ENCODE results near the gene UBXN4. TPM values are rescaled to one million over a fixed set of nuclear protein-coding genes. Genes with fewer than 3 reads are reported as not detected.

Gene UBXN4
- total and polyA plus RNA-seq, 4 donors: 32.2 to 96.8 (median 66.6) TPM

DNA sequence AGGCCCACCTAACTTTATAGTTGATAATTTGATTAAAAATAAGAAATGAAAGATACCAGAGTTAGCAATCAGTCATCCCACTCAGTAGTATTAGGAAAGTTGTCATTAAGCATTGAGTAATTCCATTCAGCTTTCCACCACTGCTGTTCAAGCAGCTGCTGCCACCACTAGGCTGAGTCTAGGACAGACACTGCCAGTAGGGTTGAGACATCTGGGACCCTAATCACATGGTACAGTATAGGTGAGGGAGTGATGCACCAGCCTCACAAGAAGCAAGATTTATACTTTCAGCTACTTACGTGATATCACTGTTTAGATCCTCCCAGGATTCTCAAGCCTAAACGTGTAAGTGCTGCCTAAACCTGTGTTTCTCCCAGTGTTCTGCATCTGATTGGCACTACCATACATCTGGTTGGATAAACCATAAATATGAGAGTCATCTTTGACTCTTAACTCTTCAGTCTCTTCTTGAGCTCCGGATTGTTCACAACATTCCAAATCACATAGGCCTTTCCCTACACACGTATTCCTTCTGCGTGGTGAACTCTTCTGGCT lies 3.2 kb downstream of the UBXN4 start:
- ATAC-seq (ENCODE audit: low FRiP score): no peak
- H3K4me1 ChIP-seq (ENCODE audit: control insufficient read depth in 1 of 2, insufficient read depth in 2 of 2, low read length in 2 of 2): no peaks in the 10 kb centered on the region
- H3K36me3 ChIP-seq (ENCODE audit: control insufficient read depth in 1 of 2, insufficient read depth in 2 of 2, low read length in 1 of 2): no peaks in the 10 kb centered on the region
- no peaks in the 10 kb centered on the region for H3K27me3 ChIP-seq (ENCODE audit: control insufficient read depth in 1 of 2, insufficient read depth in 2 of 2, low read length in 1 of 2)
- no peak overlapping the region for H3K4me3 ChIP-seq (ENCODE audit: low read length in 2 of 2)
- WGBS, 2 donors: 88 to 90% methylated on average over 5 of the region's 5 CpGs
- H3K27ac ChIP-seq (ENCODE audit: low read depth in 1 of 2, low read length in 2 of 2): no peak overlapping the region
- intact Hi-C loops (cut with DNase I): loop anchor here (5.0 kb wide), 2 partner anchors 132 to 828 kb away; partner anchors contain the start of genes CCNT2 (in 2 of the 2) and MCM6 (in 1 of the 2)
- H3K9me3 ChIP-seq (ENCODE audit: control insufficient read depth, low read length): no peaks in the 10 kb centered on the region
- DNase-seq: no peak

DNA sequence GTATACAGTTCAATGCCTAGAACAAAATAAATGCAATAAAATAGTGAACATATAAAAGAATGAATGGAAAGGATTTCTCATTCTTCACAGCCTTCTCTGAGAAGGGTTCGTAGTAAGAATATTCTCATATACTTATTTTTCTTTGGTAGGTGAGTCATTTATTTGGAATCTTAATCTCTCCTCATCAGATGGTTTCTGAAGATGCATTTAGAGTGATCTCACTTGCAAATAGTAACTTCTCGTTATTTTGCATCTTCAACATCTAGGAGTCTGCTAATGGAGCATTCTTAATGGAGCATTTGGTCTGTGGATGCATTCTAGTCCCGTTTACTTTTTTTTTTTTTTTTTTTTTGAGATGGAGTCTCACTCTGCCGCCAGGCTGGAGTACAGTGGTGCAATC lies 3.9 kb downstream of the UBXN4 start:
- ATAC-seq (ENCODE audit: low FRiP score) (no peak), DNase-seq (no peak)
- Histone ChIP-seq H3K27me3 (ENCODE audit: control insufficient read depth in 1 of 2, insufficient read depth in 2 of 2, low read length in 1 of 2) (no peaks in the 10 kb centered on the region), H3K27ac (ENCODE audit: low read depth in 1 of 2, low read length in 2 of 2) (no peak overlapping the region), H3K4me1 (ENCODE audit: control insufficient read depth in 1 of 2, insufficient read depth in 2 of 2, low read length in 2 of 2) (no peaks in the 10 kb centered on the region), H3K36me3 (ENCODE audit: control insufficient read depth in 1 of 2, insufficient read depth in 2 of 2, low read length in 1 of 2) (no peaks in the 10 kb centered on the region), H3K9me3 (ENCODE audit: control insufficient read depth, low read length) (no peaks in the 10 kb centered on the region), H3K4me3 (ENCODE audit: low read length in 2 of 2) (no peak overlapping the region)
- intact Hi-C loops (cut with DNase I): no loop called here
- WGBS, 2 donors: 73 to 76% methylated on average over 4 of the region's 4 CpGs

- peaks cover 2% of the 10 kb centered on the region for H3K9me3 ChIP-seq (ENCODE audit: control insufficient read depth, low read length)
- no peak for DNase-seq
- H3K27ac ChIP-seq (ENCODE audit: low read depth in 1 of 2, low read length in 2 of 2): no peak overlapping the region
- intact Hi-C loops (cut with DNase I): no loop called here
- peaks cover 6 to 11% of the 10 kb centered on the region in 2 donors for H3K36me3 ChIP-seq (ENCODE audit: control insufficient read depth in 1 of 2, insufficient read depth in 2 of 2, low read length in 1 of 2)
- no peaks in the 10 kb centered on the region for H3K27me3 ChIP-seq (ENCODE audit: control insufficient read depth in 1 of 2, insufficient read depth in 2 of 2, low read length in 1 of 2)
- ATAC-seq (ENCODE audit: low FRiP score): no peak
- H3K4me3 ChIP-seq (ENCODE audit: low read length in 2 of 2): no peak overlapping the region
- no peaks in the 10 kb centered on the region for H3K4me1 ChIP-seq (ENCODE audit: control insufficient read depth in 1 of 2, insufficient read depth in 2 of 2, low read length in 2 of 2)
- WGBS, 2 donors: 99% methylated on average over 2 of the region's 2 CpGs
Observed at GRCh38 chr2:135755573-135755972, 13.9 kb downstream of the UBXN4 start.

- WGBS, 2 donors: 97 to 98% methylated on average over 1 of the region's 1 CpG
Observed at GRCh38 chr2:135756692-135757091, 15.0 kb downstream of the UBXN4 start.

DNA sequence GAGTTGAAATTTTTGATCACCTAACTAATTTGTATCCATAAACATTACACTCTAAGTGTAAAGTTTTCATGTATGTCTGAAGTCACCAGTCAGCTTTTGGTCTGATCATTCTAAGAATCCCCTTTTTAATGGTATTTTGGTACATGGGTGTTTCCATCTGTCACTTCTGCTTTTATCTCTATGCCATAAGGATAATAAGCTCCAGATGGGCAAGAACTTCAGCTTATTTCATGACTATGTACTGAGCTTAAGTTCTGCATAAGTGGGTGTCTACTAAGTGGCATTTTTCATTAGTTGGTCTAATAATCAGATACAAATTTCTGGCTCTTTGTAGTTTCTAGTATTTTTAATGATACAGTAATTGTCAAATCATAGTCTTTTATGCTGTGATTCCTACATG lies 20.4 kb downstream of the UBXN4 start:
- H3K27me3 ChIP-seq (ENCODE audit: control insufficient read depth in 1 of 2, insufficient read depth in 2 of 2, low read length in 1 of 2): no peaks in the 10 kb centered on the region
- intact Hi-C loops (cut with DNase I): no loop called here
- H3K9me3 ChIP-seq (ENCODE audit: control insufficient read depth, low read length): peaks cover 2% of the 10 kb centered on the region
- no peak overlapping the region for H3K4me3 ChIP-seq (ENCODE audit: low read length in 2 of 2)
- no peak for DNase-seq
- ATAC-seq (ENCODE audit: low FRiP score): no peak
- H3K4me1 ChIP-seq (ENCODE audit: control insufficient read depth in 1 of 2, insufficient read depth in 2 of 2, low read length in 2 of 2): no peaks in the 10 kb centered on the region
- no peak overlapping the region for H3K27ac ChIP-seq (ENCODE audit: low read depth in 1 of 2, low read length in 2 of 2)
- peaks cover 6 to 11% of the 10 kb centered on the region in 2 donors for H3K36me3 ChIP-seq (ENCODE audit: control insufficient read depth in 1 of 2, insufficient read depth in 2 of 2, low read length in 1 of 2)

More at GRCh38 chr2:135756692-135757091, 15.0 kb downstream of the UBXN4 start:
- DNase-seq (no peak), ATAC-seq (ENCODE audit: low FRiP score) (no peak)
- Histone ChIP-seq H3K36me3 (ENCODE audit: control insufficient read depth in 1 of 2, insufficient read depth in 2 of 2, low read length in 1 of 2) (peaks cover 6 to 11% of the 10 kb centered on the region in 2 donors), H3K9me3 (ENCODE audit: control insufficient read depth, low read length) (peaks cover 2% of the 10 kb centered on the region), H3K4me1 (ENCODE audit: control insufficient read depth in 1 of 2, insufficient read depth in 2 of 2, low read length in 2 of 2) (no peaks in the 10 kb centered on the region), H3K27ac (ENCODE audit: low read depth in 1 of 2, low read length in 2 of 2) (no peak overlapping the region), H3K27me3 (ENCODE audit: control insufficient read depth in 1 of 2, insufficient read depth in 2 of 2, low read length in 1 of 2) (no peaks in the 10 kb centered on the region), H3K4me3 (ENCODE audit: low read length in 2 of 2) (no peak overlapping the region)
- intact Hi-C loops (cut with DNase I): no loop called here

DNA sequence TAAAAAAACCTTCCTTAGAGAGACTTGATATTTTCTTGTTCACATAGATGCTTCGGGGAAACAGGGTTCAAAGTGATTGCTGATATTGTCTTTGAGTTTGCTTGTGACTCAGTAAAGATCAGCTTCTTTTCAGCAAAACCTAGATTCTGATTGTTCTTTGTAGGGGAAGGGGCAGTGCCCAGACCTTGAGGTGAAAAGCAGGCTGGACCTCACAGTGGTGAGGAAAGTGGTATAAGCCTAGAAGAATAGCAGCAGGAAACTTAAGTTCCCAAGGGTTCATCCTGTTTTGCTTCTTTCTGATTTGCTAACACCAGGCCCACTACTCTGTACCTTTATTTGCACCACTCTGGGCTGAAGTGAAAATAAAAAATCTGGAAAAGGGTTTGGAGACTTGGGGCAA lies 20.9 kb downstream of the UBXN4 start:
- DNase-seq (no peak), ATAC-seq (ENCODE audit: low FRiP score) (no peak)
- no peak overlapping the region for H3K27ac ChIP-seq (ENCODE audit: low read depth in 1 of 2, low read length in 2 of 2)
- H3K4me3 ChIP-seq (ENCODE audit: low read length in 2 of 2): no peak overlapping the region
- H3K9me3 ChIP-seq (ENCODE audit: control insufficient read depth, low read length): peaks cover 2% of the 10 kb centered on the region
- H3K36me3 ChIP-seq (ENCODE audit: control insufficient read depth in 1 of 2, insufficient read depth in 2 of 2, low read length in 1 of 2): peaks cover 6 to 9% of the 10 kb centered on the region in 2 donors
- 94 to 98% methylated on average over 1 of the region's 1 CpG for WGBS, 2 donors
- intact Hi-C loops (cut with DNase I): no loop called here
- H3K4me1 ChIP-seq (ENCODE audit: control insufficient read depth in 1 of 2, insufficient read depth in 2 of 2, low read length in 2 of 2): no peaks in the 10 kb centered on the region
- H3K27me3 ChIP-seq (ENCODE audit: control insufficient read depth in 1 of 2, insufficient read depth in 2 of 2, low read length in 1 of 2): no peaks in the 10 kb centered on the region

- H3K36me3 ChIP-seq (ENCODE audit: control insufficient read depth in 1 of 2, insufficient read depth in 2 of 2, low read length in 1 of 2): peaks cover 3 to 15% of the 10 kb centered on the region in 2 donors
- no peaks in the 10 kb centered on the region for H3K27me3 ChIP-seq (ENCODE audit: control insufficient read depth in 1 of 2, insufficient read depth in 2 of 2, low read length in 1 of 2)
- DNase-seq (no peak), ATAC-seq (ENCODE audit: low FRiP score) (no peak)
- H3K27ac ChIP-seq (ENCODE audit: low read depth in 1 of 2, low read length in 2 of 2): no peak overlapping the region
- H3K4me1 ChIP-seq (ENCODE audit: control insufficient read depth in 1 of 2, insufficient read depth in 2 of 2, low read length in 2 of 2): no peaks in the 10 kb centered on the region
- 93 to 97% methylated on average over 8 of the region's 8 CpGs for WGBS, 2 donors
- intact Hi-C loops (cut with DNase I): no loop called here
- no peaks in the 10 kb centered on the region for H3K9me3 ChIP-seq (ENCODE audit: control insufficient read depth, low read length)
- H3K4me3 ChIP-seq (ENCODE audit: low read length in 2 of 2): no peak overlapping the region
Observed at GRCh38 chr2:135768863-135769262, 27.2 kb downstream of the UBXN4 start.

DNA sequence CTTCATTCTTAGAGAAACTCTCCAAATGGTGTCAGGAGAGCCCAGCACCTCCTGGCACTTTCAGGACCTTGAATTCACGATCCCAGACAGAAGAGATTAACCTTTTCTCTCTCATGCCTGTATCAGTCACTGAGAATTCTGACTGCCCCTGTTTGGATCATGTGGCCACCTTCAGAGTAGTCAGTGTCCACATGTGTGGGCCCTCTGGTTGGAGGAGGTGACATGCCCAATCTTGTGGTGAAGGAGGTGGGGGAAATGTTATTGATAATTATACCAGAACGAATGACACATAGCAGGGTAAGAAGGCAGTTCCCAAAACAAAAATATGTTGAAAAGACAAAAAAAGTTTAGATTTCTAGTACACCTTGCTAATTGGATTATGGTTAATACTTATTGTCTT lies 31.7 kb downstream of the UBXN4 start:
- DNase-seq: no peak
- Histone ChIP-seq H3K27ac (ENCODE audit: low read depth in 1 of 2, low read length in 2 of 2) (no peak overlapping the region), H3K36me3 (ENCODE audit: control insufficient read depth in 1 of 2, insufficient read depth in 2 of 2, low read length in 1 of 2) (peaks cover 3 to 12% of the 10 kb centered on the region in 2 donors), H3K4me3 (ENCODE audit: low read length in 2 of 2) (no peak overlapping the region), H3K4me1 (ENCODE audit: control insufficient read depth in 1 of 2, insufficient read depth in 2 of 2, low read length in 2 of 2) (no peaks in the 10 kb centered on the region), H3K9me3 (ENCODE audit: control insufficient read depth, low read length) (no peaks in the 10 kb centered on the region), H3K27me3 (ENCODE audit: control insufficient read depth in 1 of 2, insufficient read depth in 2 of 2, low read length in 1 of 2) (no peaks in the 10 kb centered on the region)
- intact Hi-C loops (cut with DNase I): no loop called here
- no peak for ATAC-seq (ENCODE audit: low FRiP score)
- 94 to 96% methylated on average over 2 of the region's 2 CpGs for WGBS, 2 donors

- intact Hi-C loops (cut with DNase I): no loop called here
- H3K27me3 ChIP-seq (ENCODE audit: control insufficient read depth in 1 of 2, insufficient read depth in 2 of 2, low read length in 1 of 2): no peaks in the 10 kb centered on the region
- DNase-seq: no peak
- ATAC-seq (ENCODE audit: low FRiP score): no peak
- peaks cover 3 to 10% of the 10 kb centered on the region in 2 donors for H3K36me3 ChIP-seq (ENCODE audit: control insufficient read depth in 1 of 2, insufficient read depth in 2 of 2, low read length in 1 of 2)
- no peak overlapping the region for H3K4me3 ChIP-seq (ENCODE audit: low read length in 2 of 2)
- no peak overlapping the region for H3K27ac ChIP-seq (ENCODE audit: low read depth in 1 of 2, low read length in 2 of 2)
- H3K9me3 ChIP-seq (ENCODE audit: control insufficient read depth, low read length): no peaks in the 10 kb centered on the region
- no peaks in the 10 kb centered on the region for H3K4me1 ChIP-seq (ENCODE audit: control insufficient read depth in 1 of 2, insufficient read depth in 2 of 2, low read length in 2 of 2)
Observed at GRCh38 chr2:135773917-135774316, 32.3 kb downstream of the UBXN4 start.
